ENCODE measurements around the gene KCNJ5.

DNA sequence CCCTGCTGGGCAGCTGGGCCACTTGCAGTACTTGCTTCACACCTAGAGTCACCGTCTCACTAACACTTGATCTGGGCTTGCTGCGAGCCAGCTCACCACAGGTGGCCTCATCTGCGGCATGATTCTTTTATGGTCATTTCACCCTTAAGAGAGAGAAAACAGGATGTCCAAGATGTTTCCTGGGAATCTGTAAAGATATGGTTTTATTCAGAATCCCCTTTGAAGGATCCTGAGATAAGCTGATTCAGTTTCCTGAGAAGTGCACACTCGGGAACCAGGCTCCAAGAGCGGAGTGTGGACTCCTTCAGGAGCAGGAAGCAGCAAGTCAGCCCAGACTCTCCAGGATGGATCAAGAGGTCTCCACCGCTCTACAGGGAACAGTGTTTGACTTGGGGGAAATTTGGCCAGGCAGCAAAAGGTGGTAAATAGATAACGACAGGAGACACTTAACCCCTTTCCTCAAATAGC is 73.3 kb downstream of the KCNJ5 start:
- TF ChIP-seq, protein P1, sequence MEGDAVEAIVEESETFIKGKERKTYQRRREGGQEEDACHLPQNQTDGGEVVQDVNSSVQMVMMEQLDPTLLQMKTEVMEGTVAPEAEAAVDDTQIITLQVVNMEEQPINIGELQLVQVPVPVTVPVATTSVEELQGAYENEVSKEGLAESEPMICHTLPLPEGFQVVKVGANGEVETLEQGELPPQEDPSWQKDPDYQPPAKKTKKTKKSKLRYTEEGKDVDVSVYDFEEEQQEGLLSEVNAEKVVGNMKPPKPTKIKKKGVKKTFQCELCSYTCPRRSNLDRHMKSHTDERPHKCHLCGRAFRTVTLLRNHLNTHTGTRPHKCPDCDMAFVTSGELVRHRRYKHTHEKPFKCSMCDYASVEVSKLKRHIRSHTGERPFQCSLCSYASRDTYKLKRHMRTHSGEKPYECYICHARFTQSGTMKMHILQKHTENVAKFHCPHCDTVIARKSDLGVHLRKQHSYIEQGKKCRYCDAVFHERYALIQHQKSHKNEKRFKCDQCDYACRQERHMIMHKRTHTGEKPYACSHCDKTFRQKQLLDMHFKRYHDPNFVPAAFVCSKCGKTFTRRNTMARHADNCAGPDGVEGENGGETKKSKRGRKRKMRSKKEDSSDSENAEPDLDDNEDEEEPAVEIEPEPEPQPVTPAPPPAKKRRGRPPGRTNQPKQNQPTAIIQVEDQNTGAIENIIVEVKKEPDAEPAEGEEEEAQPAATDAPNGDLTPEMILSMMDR (IDR thresholded peaks at IDR 0.05), result no peak
- TF ChIP-seq POLR2A (IDR thresholded peaks at IDR 0.05) (no peak), EP300 (IDR thresholded peaks at IDR 0.05) (no peak), POLR2AphosphoS5 (IDR thresholded peaks at IDR 0.05) (no peak)
